NCI-H226 (cell line): Measurements from ENCODE around the gene OR6P1.

Experiments
- DNase-seq: peaks from one replicate; pipeline ENCODE4 v3.0.0-alpha.2; 2015

Gene OR6P1

DNA sequence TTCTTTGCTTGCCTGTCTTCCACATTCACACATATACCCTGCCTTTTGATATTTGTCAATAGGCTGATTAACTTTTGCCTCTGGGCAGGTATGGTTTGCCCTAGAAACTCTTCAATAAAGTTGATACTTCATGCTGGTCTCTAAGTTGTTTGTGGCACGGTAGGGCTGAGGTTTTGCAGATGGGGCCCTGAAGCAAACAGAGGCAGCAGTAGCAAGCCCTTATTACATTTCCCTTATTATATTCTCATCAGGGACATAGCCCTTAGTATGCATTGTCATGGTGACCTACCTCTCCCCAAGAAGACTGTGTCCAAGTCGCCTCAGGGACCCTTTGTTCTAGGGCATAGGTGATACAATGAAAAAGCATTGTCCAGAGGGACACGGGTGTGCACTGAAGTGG is at the start of gene OR6P1:
Gene OR6P1, minus strand, starts transcription at position 101 of the 400 bp plus-strand sequence. CDS start 6,976 bp downstream, outside the sequence.
- DNase-seq: no peak

GRCh38 chr1:158613764-158614163 is 43.4 kb upstream of the OR6P1 start:
- no peak for DNase-seq

- no peak for DNase-seq
These were observed 41.5 kb upstream of the OR6P1 start for GRCh38 chr1:158611916-158612315.

DNA sequence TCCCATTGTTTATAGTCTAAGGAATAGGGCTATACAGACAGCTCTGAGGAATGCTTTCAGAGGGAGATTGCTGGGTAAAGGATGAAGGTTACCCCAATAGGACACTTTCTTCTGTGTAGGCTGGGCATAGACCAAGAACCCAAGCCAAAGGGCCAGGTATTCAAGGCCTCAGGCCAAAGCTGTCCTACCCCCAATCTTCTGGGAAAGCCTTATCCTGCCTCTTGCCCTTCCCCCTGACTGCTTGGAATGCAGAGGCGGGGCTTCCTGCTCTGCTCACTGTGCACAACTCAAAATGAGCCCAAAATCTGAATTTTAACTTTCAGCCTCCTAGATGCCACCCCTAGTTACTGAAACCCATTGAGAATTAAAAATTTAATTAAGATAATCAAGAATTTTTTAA is 36.9 kb upstream of the OR6P1 start:
- no peak for DNase-seq

GRCh38 chr1:158604968-158605367 is 34.6 kb upstream of the OR6P1 start, which contains the start of gene OR10Z1:
Gene OR10Z1 (plus strand): TSS chr1:158605268. CDS start chr1:158606439, 1,171 bp downstream.
- DNase-seq: no peak

GRCh38 chr1:158600735-158601134 is 30.4 kb upstream of the OR6P1 start:
- no peak for DNase-seq

GRCh38 chr1:158586942-158587341 is 16.6 kb upstream of the OR6P1 start:
- DNase-seq: no peak

DNA sequence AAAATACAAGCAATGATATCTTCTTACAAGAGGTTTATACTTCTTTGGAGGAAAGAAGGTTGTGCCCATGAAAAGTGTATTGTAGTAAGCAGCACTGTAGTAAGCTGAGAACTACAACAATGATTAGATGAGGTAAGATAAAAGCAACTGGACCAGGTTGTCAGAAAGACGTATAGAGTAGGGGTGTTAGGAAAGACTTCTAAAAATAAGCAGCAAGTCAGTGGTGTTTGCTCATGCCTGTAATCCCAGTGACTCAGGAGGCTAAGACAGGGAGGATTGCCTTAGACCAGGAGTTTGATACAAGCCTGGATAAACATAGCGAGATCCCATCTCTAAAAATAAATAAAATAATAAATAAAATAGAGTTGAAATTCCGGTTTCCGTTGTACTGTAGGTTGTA is 13.6 kb upstream of the OR6P1 start:
- no peak for DNase-seq

DNA sequence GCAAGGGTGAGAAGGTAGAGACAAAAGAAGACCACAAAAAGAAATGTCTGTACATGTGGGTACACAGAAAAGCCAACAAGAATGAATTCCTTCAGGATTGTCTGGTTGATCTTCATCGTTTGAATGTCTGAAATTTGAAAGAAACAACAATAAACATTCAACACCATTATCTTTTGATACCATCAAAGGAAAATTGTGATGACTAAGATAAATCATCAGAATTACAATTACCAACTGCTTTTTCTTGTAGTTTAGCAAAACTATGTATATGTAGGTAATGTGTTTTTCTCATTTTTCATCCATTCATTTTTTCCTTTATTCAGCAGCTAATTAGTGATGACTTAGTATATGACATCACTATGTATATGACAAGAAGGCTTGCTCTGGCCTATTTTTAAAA is 9.4 kb upstream of the OR6P1 start, which contains the start of gene OR10X1:
Gene OR10X1, minus strand, starts transcription at position 167 of the 400 bp plus-strand sequence. Its CDS starts 0 bp downstream, at position 167.
- no peak for DNase-seq

DNA sequence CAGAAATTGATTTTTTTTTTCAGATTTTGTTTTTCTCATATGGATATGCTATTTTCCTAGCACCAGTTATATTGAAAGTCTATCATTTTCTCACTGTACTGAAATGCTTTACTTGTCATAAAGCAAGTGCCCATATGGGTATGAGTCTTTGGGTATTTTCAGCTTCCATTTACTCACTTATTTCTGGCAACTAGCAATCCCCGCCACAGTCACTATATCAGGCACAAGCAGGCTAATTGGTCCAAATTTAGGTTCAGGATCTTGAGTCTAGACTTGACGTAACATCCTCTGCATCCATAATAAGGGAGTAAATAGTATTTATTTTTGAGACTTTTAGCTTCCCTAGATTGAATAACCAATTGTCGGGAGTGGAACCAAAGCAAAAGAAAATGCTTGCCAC is 7.2 kb upstream of the OR6P1 start:
- DNase-seq: no peak

GRCh38 chr1:158572226-158572625 is 1.8 kb upstream of the OR6P1 start:
- no peak for DNase-seq

- no peak for DNase-seq
These were observed 5.8 kb downstream of the OR6P1 start for GRCh38 chr1:158564608-158565007.

GRCh38 chr1:158563853-158564252 is 6.5 kb downstream of the OR6P1 start:
- DNase-seq: no peak

DNA sequence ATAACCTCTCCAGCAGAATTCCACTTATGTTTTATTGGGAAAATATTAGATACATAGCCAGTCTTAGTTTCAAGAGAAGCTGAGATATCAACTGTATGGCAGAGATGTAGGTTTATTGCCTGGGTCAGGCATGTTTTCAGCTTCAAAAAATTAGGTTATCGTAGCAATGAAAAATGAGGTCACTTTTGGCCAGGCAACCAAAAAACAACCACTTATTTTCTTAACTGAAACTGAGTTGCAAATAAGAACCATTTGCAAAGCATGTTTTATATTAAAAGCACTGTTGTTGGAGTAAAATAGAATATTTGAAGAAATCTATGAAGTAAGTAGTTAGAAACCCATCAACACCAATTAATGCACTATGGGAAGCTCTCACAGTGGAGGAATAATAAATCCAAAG is 10.7 kb downstream of the OR6P1 start:
- no peak for DNase-seq

DNA sequence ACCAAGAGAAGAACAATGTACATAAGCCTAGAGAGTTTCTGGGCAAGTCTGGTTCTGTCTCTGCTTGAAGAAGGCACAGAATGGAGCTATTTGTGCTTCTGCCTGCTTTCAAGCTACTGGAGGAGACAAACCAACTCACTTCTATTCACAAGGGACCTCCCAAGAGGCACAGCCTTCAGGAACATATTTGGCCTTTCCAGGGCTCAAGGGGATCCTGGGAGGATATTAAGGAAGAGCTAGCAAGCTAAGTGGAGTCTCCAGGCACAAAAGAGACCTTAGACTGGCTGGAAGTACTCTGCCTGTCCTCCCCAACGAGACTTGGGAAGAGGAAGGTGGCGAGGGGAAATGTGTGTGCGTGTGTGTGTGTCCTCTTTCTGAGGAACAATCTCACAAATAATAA is 16.0 kb downstream of the OR6P1 start, which contains the start of gene OR6Y1:
Gene OR6Y1, minus strand, starts transcription at position 54 of the 400 bp plus-strand sequence. CDS start 6,300 bp downstream, outside the sequence.
- DNase-seq: no peak

DNA sequence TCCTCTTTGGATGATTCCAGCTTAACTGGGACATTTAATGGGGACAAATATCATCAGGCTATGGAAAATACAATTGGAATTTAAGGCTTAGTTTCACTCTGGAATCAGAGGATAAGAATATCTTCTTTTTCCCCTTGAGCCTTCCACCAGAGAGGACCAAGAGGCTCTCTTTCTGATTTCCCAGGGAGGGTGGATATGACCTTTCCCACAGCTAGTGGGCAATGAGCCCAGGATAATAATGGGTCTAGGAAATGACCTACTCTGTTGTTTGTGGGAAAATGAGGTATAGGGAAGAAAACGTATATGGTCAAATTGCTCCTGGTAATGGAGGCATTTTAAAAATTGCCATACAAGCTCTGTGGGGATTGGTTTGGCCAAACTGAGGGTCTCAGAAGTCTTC is 18.1 kb downstream of the OR6P1 start:
- DNase-seq: no peak

DNA sequence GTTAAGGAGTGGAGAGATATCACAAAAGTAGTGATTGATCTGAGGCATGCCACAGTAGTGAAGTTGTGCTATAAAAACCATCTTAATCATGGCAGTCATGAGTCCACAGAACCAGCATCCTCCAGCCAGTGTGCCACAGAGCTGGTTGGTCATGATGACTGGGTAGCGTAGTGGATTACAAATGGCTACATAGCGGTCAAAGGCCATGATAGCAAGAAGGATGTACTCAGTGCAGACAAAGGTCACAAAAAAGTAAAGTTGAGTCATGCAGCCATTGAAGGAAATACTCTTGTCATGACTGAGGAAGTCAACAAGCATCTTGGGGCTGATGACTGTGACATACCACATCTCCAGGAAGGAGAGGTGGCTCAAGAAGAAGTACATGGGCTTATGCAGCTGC is 22.8 kb downstream of the OR6P1 start:
- no peak for DNase-seq

- no peak for DNase-seq
These were observed 32.8 kb downstream of the OR6P1 start for GRCh38 chr1:158537609-158538008.

DNA sequence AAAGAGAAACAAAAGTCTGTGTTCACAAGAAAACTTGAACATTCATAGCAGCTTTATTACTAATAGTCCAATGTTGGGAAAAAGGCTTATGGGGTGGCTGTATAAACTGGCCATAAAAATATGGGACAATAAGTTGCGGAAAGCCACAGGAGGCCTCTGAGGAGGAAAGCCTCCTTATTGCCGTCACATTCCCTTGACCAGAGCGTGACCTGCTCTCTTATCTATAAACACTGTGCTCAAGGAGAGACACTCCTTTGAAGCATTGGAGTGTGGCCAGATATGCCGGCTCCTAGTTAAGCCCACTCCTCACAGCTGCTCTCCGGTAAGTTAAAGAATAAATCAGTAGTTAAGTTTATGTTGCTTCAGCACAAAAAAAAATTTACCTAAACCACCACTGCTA is 35.9 kb downstream of the OR6P1 start:
- DNase-seq: no peak

- no peak for DNase-seq
These were observed 43.1 kb downstream of the OR6P1 start for GRCh38 chr1:158527190-158527815.

DNA sequence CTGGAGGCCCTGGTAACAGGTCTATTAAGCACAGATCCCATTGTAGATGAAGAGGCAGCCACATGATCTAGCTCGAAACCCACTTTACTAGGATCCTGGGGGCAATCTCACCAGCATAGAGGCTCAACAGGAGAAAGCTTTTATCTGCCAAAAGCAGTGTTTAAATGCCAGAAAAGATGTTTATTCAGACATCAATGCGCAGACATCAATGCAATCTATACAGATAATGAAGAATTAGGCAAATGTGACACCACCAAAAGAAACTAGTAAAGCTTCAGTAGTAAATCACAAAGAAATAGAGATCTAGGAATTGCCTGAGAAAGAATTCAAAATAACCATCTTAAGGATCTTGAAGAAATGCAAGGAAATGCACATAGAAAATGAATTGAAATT is 48.7 kb downstream of the OR6P1 start:
- DNase-seq: no peak

GRCh38 chr1:158520955-158521665 is 49.3 kb downstream of the OR6P1 start:
- DNase-seq: no peak

DNA sequence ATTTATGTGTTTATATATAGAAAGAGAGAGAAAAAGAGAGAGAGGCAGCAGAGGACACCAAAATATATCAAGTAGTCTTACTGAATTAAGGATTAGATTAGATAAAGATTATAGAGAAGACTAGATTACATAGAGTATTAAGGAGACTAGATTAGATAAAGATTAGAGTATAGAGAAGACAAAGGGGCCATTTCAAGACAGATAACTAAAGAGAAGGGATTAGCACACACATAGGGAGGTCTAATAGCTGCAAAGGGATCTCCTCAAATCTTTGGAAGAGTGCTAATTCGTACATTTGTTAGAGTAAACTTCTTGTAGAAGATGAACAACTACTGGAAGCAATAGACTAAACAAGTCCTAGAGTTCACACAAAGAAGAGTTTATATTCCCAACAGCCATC is 50.4 kb downstream of the OR6P1 start:
- DNase-seq: no peak

- no peak for DNase-seq
These were observed 53.4 kb downstream of the OR6P1 start for GRCh38 chr1:158516966-158517365.
